Karpas-422 (cell line): ENCODE measurements around the gene INPP5A. TPM values are rescaled to one million over a fixed set of nuclear protein-coding genes. Genes with fewer than 3 reads are reported as not detected.

Source experiments
- DNase-seq: peaks from one replicate; pipeline ENCODE4 v3.0.0-alpha.2; 2015
- H2AFZ ChIP-seq: fragments of 200-600 bp; sonication (generic); 2 replicates; pipeline ENCODE4 v1.6.1; 2014; ENCODE audit warnings: antibody characterized with exemption, low read length, mixed read lengths
- H3K27ac ChIP-seq: fragments of 200-600 bp; sonication (generic); 2 replicates; pipeline ENCODE4 v1.5.1; 2014; ENCODE audit warnings: mild to moderate bottlenecking, low read length, moderate library complexity
- H3K27me3 ChIP-seq: fragments of 200-600 bp; sonication (generic); 2 replicates; pipeline ENCODE4 v1.6.1; 2014; ENCODE audit warnings: low read length, mixed read lengths
- H3K36me3 ChIP-seq: fragments of 200-600 bp; sonication (generic); 2 replicates; pipeline ENCODE4 v1.6.1; 2014; ENCODE audit warnings: low read length, mixed read lengths; ENCODE audit not compliant: insufficient read depth
- H3K4me1 ChIP-seq: fragments of 200-600 bp; sonication (generic); 2 replicates; pipeline ENCODE4 v1.6.1; 2014; ENCODE audit warnings: mild to moderate bottlenecking, low read length, mixed read lengths
- H3K4me2 ChIP-seq: fragments of 200-600 bp; sonication (generic); 2 replicates; pipeline ENCODE4 v1.6.1; 2014; ENCODE audit warnings: low read length, low read depth, mild to moderate bottlenecking; ENCODE audit not compliant: poor library complexity, severe bottlenecking
- H3K4me3 ChIP-seq: fragments of 200-600 bp; sonication (generic); 2 replicates; pipeline ENCODE4 v1.5.1; 2014; ENCODE audit warnings: mild to moderate bottlenecking, antibody characterized with exemption, low read length, mixed read lengths
- H3K79me2 ChIP-seq: fragments of 200-600 bp; sonication (generic); 2 replicates; pipeline ENCODE4 v1.6.1; 2014; ENCODE audit warnings: mild to moderate bottlenecking, low read length, mixed read lengths
- H3K9ac ChIP-seq: fragments of 200-600 bp; sonication (generic); 2 replicates; pipeline ENCODE4 v1.6.0; 2014; ENCODE audit warnings: low read length
- H3K9me2 ChIP-seq: fragments of 200-600 bp; sonication (generic), shearing (Covaris generic); replicated peaks from 2 replicates; pipeline ENCODE4 v1.6.0; 2014; ENCODE audit warnings: mild to moderate bottlenecking, low read length, moderate library complexity; ENCODE audit not compliant: insufficient read depth
- H3K9me3 ChIP-seq: fragments of 300-700, 200-600 bp; sonication (generic); 2 replicates; pipeline ENCODE4 v1.6.1; 2014; ENCODE audit warnings: low read length, mixed read lengths
- H4K20me1 ChIP-seq: fragments of 200-600 bp; sonication (generic); 2 replicates; pipeline ENCODE4 v1.6.1; 2014; ENCODE audit warnings: mild to moderate bottlenecking, antibody characterized with exemption, low read length, low read depth; ENCODE audit not compliant: insufficient read depth
- total RNA-seq: library from RNA; depleted of rRNA; stranded (reverse); fragments of >200 nt; shearing (Covaris generic); gene quantifications from 2 replicates; pipeline ENCODE4 v1.2.3, GENCODE V29; 2014; ENCODE audit warnings: low replicate concordance

INPP5A gene
- total RNA-seq, 1 experiment from 2014 or later, result 9.1 TPM

- no peaks in the 10 kb centered on the region for H3K9me2 ChIP-seq
- no peaks in the 10 kb centered on the region for H3K79me2 ChIP-seq
- no peaks in the 10 kb centered on the region for H4K20me1 ChIP-seq
- no peak overlapping the region for H2AFZ ChIP-seq
- no peaks in the 10 kb centered on the region for H3K9me3 ChIP-seq
- peaks cover 45% of the 10 kb centered on the region for H3K4me1 ChIP-seq
- DNase-seq, result no peak
- no peak overlapping the region for H3K27ac ChIP-seq
- no peak overlapping the region for H3K9ac ChIP-seq
- no peaks in the 10 kb centered on the region for H3K36me3 ChIP-seq
- H3K4me3 ChIP-seq, result no peak overlapping the region
- no peak overlapping the region for H3K4me2 ChIP-seq
- H3K27me3 ChIP-seq, result no peaks in the 10 kb centered on the region
Observed at GRCh38 chr10:132493756-132494290, 43.8 kb upstream of the INPP5A start.

GRCh38 chr10:132494866-132495630 lies 42.5 kb upstream of the INPP5A start:
- Histone ChIP-seq H4K20me1 (no peaks in the 10 kb centered on the region), H3K4me1 (peaks cover 45% of the 10 kb centered on the region), H2AFZ (no peak overlapping the region), H3K9me2 (no peaks in the 10 kb centered on the region), H3K27me3 (no peaks in the 10 kb centered on the region), H3K9me3 (no peaks in the 10 kb centered on the region), H3K9ac (no peak overlapping the region), H3K79me2 (no peaks in the 10 kb centered on the region), H3K27ac (no peak overlapping the region), H3K4me3 (no peak overlapping the region), H3K36me3 (no peaks in the 10 kb centered on the region), H3K4me2 (peak overlapping the region; percentile 12)
- no peak for DNase-seq

GRCh38 chr10:132496360-132497062 lies 41.1 kb upstream of the INPP5A start:
- Histone ChIP-seq H3K9me2 (no peaks in the 10 kb centered on the region), H3K9ac (peak overlapping the region; percentile 49), H3K9me3 (no peaks in the 10 kb centered on the region), H3K27me3 (no peaks in the 10 kb centered on the region), H3K79me2 (no peaks in the 10 kb centered on the region), H3K27ac (peak overlapping the region; percentile 58), H3K4me1 (peaks cover 48% of the 10 kb centered on the region), H3K36me3 (no peaks in the 10 kb centered on the region), H4K20me1 (no peaks in the 10 kb centered on the region), H3K4me3 (no peak overlapping the region), H2AFZ (no peak overlapping the region), H3K4me2 (peak overlapping the region; percentile 48)
- DNase-seq, result no peak

GRCh38 chr10:132497063-132497680 lies 40.4 kb upstream of the INPP5A start:
- Histone ChIP-seq H3K9me3 (no peaks in the 10 kb centered on the region), H3K9me2 (no peaks in the 10 kb centered on the region), H4K20me1 (no peaks in the 10 kb centered on the region), H3K27ac (peak overlapping the region; percentile 58), H3K4me3 (peak overlapping the region; percentile 19; the same call in 1 of the 2 replicates), H3K27me3 (no peaks in the 10 kb centered on the region), H3K4me1 (peaks cover 55% of the 10 kb centered on the region), H2AFZ (no peak overlapping the region), H3K4me2 (peak overlapping the region; percentile 48), H3K36me3 (no peaks in the 10 kb centered on the region), H3K79me2 (no peaks in the 10 kb centered on the region), H3K9ac (peak overlapping the region; percentile 49)
- peak; percentile 85 for DNase-seq

- DNase-seq, result no peak
Observed at GRCh38 chr10:132497861-132498561, 39.6 kb upstream of the INPP5A start.

DNA sequence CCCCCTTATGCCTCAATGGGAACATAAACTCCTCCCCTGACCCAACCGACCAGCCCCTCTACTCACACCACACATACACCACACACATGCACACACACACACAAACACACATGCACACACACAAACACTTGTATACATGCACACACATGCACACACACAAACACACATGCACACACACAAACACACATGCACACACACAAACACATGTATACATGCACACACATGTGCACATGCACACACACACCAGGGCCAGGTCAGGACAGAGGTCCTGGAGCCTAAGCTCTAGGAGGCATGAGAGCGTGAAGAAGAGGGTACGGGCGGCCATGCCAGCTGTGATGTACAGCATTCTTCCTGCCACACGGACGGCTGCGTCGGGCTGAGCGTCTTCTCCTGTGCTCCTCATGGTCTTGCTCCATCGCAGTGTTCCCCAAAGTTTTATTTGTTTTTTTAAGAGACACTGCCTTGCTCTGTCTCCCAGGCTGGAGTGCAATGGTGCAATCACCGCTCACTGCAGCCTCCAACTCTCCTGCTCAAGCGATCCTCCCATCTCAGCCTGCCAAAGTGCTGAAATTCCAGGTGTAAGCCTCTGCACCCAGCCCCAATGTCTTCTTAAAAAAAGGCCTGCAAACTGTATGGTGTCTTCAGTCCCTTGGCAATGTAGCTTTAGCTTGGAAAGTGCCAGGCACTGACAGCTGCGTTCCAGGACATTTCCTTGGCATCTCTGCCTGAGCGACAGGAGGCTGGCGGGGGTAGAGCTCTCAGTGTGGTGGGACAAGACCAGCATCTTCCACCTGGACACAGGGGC lies 38.8 kb upstream of the INPP5A start:
- Histone ChIP-seq H3K9me2 (no peaks in the 10 kb centered on the region), H3K36me3 (no peaks in the 10 kb centered on the region; the same call in 1 of the 2 replicates), H3K27ac (no peak overlapping the region), H4K20me1 (no peaks in the 10 kb centered on the region), H2AFZ (no peak overlapping the region), H3K4me2 (no peak overlapping the region), H3K9me3 (no peaks in the 10 kb centered on the region), H3K27me3 (no peaks in the 10 kb centered on the region), H3K4me3 (no peak overlapping the region), H3K4me1 (peaks cover 54% of the 10 kb centered on the region), H3K9ac (0 out of 2 replicates have a peak overlapping the region, but pooled peaks have one; percentile 31), H3K79me2 (no peaks in the 10 kb centered on the region)
- no peak for DNase-seq

More at GRCh38 chr10:132497861-132498561, 39.6 kb upstream of the INPP5A start:
- peak overlapping the region; percentile 48 for H3K4me2 ChIP-seq
- H2AFZ ChIP-seq, result no peak overlapping the region
- H3K79me2 ChIP-seq, result no peaks in the 10 kb centered on the region
- H3K9me3 ChIP-seq, result no peaks in the 10 kb centered on the region
- H4K20me1 ChIP-seq, result no peaks in the 10 kb centered on the region
- no peaks in the 10 kb centered on the region for H3K9me2 ChIP-seq
- H3K4me3 ChIP-seq, result peak overlapping the region; percentile 19; the same call in 1 of the 2 replicates
- H3K36me3 ChIP-seq, result no peaks in the 10 kb centered on the region
- peak overlapping the region; percentile 58 for H3K27ac ChIP-seq
- H3K9ac ChIP-seq, result peak overlapping the region; percentile 31
- H3K27me3 ChIP-seq, result no peaks in the 10 kb centered on the region
- H3K4me1 ChIP-seq, result peaks cover 55% of the 10 kb centered on the region

DNA sequence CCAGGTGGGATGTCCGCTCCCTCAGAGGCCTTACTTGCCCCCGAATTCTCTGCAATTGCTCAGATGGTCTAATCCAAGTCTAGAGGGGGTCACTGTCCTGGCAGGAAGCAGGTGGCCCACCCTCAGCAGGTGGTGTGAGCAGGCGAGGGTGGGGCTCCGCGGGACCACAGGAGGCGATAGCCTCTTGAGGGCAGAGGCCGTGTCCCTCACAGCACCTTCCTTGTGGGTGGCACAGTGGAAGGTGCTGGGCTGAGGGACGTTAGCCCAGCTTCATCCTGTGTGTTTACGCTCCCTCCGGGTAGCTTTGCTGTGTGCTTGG lies 38.3 kb upstream of the INPP5A start:
- H3K4me2 ChIP-seq, result no peak overlapping the region
- H3K27ac ChIP-seq, result no peak overlapping the region
- H3K36me3 ChIP-seq, result no peaks in the 10 kb centered on the region; the same call in 1 of the 2 replicates
- H3K9me3 ChIP-seq, result no peaks in the 10 kb centered on the region
- H3K4me1 ChIP-seq, result peaks cover 48% of the 10 kb centered on the region
- no peaks in the 10 kb centered on the region for H3K27me3 ChIP-seq
- no peak overlapping the region for H2AFZ ChIP-seq
- no peaks in the 10 kb centered on the region for H4K20me1 ChIP-seq
- no peaks in the 10 kb centered on the region for H3K79me2 ChIP-seq
- H3K9ac ChIP-seq, result no peak overlapping the region
- no peak overlapping the region for H3K4me3 ChIP-seq
- DNase-seq, result no peak
- no peaks in the 10 kb centered on the region for H3K9me2 ChIP-seq
